Fibroblast of skin of abdomen (primary cell): ENCODE data around the gene EML1.
A peak's percentile ranks its signal among the peaks of the same experiment; 100 is the strongest.

Experiments used
- DNase-seq: peaks from one replicate; pipeline ENCODE4 v3.0.0-alpha.2; 2013

Gene EML1

GRCh38 chr14:99831303-99831702 lies 38.1 kb downstream of the EML1 start:
- DNase-seq = no peak

- no peak for DNase-seq
These were observed 38.9 kb downstream of the EML1 start for GRCh38 chr14:99831903-99832685.

- no peak for DNase-seq
These were observed 44.6 kb downstream of the EML1 start for GRCh38 chr14:99837822-99838221.

GRCh38 chr14:99838639-99839134 lies 45.5 kb downstream of the EML1 start:
- peak; percentile 43 for DNase-seq

- no peak for DNase-seq
These were observed 46.5 kb downstream of the EML1 start for GRCh38 chr14:99839696-99840095.

- DNase-seq = no peak
These were observed 47.1 kb downstream of the EML1 start for GRCh38 chr14:99840265-99840664.

- DNase-seq = no peak
These were observed 47.6 kb downstream of the EML1 start for GRCh38 chr14:99840774-99841305.

GRCh38 chr14:99841436-99842071 lies 48.3 kb downstream of the EML1 start:
- no peak for DNase-seq

GRCh38 chr14:99842141-99842540 lies 48.9 kb downstream of the EML1 start:
- DNase-seq = no peak

- no peak for DNase-seq
These were observed 53.6 kb downstream of the EML1 start for GRCh38 chr14:99846808-99847207.

- no peak for DNase-seq
These were observed 57.5 kb downstream of the EML1 start for GRCh38 chr14:99850709-99851108.

- DNase-seq = no peak
These were observed 59.4 kb downstream of the EML1 start for GRCh38 chr14:99852578-99852977.

GRCh38 chr14:99853206-99853605 lies 60.0 kb downstream of the EML1 start:
- no peak for DNase-seq

GRCh38 chr14:99854831-99855230 lies 61.6 kb downstream of the EML1 start:
- no peak for DNase-seq

GRCh38 chr14:99855271-99855670 lies 62.1 kb downstream of the EML1 start:
- DNase-seq = no peak

- no peak for DNase-seq
These were observed 64.3 kb downstream of the EML1 start for GRCh38 chr14:99857551-99857950.

GRCh38 chr14:99860219-99860618 lies 67.0 kb downstream of the EML1 start:
- DNase-seq = no peak

- DNase-seq = no peak
These were observed 68.9 kb downstream of the EML1 start for GRCh38 chr14:99862136-99862535.

- DNase-seq = no peak
These were observed 69.8 kb downstream of the EML1 start for GRCh38 chr14:99863059-99863458.

GRCh38 chr14:99865408-99865807 lies 72.2 kb downstream of the EML1 start:
- DNase-seq = no peak

- DNase-seq = no peak
These were observed 77.4 kb downstream of the EML1 start for GRCh38 chr14:99870617-99871016.

- DNase-seq = no peak
These were observed 78.6 kb downstream of the EML1 start for GRCh38 chr14:99871771-99872170.

- no peak for DNase-seq
These were observed 79.7 kb downstream of the EML1 start for GRCh38 chr14:99872786-99873440.
